Type B pancreatic cell (in vitro differentiated cells): ENCODE measurements around the gene MPI. TPM values are rescaled to one million over a fixed set of nuclear protein-coding genes. Genes with fewer than 3 reads are reported as not detected.
A peak's percentile ranks its signal among the peaks of the same experiment; 100 is the strongest.
"Not testable (repeated sequence)": the region's sequence is repeated elsewhere in the genome, so short reads cannot be mapped to it uniquely, and the experiment has no call there.

Experiments
- DNase-seq: peaks from one replicate; pipeline ENCODE4 v3.0.0; 2021; ENCODE audit warnings: mixed read lengths; ENCODE audit not compliant: unreplicated experiment; ENCODE audit errors: extremely low spot score
- H3K27ac Mint-ChIP-seq: 2 replicates; pipeline ENCODE4 v1.8.0; 2021; ENCODE audit warnings: mild to moderate bottlenecking, mixed read lengths
- H3K27me3 Mint-ChIP-seq: 2 replicates; pipeline ENCODE4 v1.8.0; 2021; ENCODE audit warnings: mixed read lengths
- H3K36me3 Mint-ChIP-seq: 2 replicates; pipeline ENCODE4 v1.8.0; 2021; ENCODE audit warnings: mixed read lengths
- H3K4me1 Mint-ChIP-seq: one replicate; pipeline ENCODE4 v1.8.0; 2021; ENCODE audit warnings: mixed read lengths; ENCODE audit not compliant: unreplicated experiment
- H3K4me3 Mint-ChIP-seq: 2 replicates; pipeline ENCODE4 v1.8.0; 2021; ENCODE audit warnings: mild to moderate bottlenecking, mixed read lengths
- H3K9me3 Mint-ChIP-seq: 2 replicates; pipeline ENCODE4 v1.8.0; 2021; ENCODE audit warnings: mixed read lengths
- CTCF ChIP-seq: fragments of 200-600 bp; sonication (generic); conservative IDR thresholded peaks from 2 replicates; pipeline ENCODE4 v1.5.0; 2021; ENCODE audit warnings: antibody characterized with exemption, mild to moderate bottlenecking
- total RNA-seq: library from RNA; stranded (reverse); gene quantifications from 2 replicates; pipeline ENCODE4 v1.2.1, GENCODE V29; 2021; ENCODE audit warnings: low replicate concordance

MPI gene
- total RNA-seq, 1 donor from 2014 or later, result 50.3 TPM

DNA sequence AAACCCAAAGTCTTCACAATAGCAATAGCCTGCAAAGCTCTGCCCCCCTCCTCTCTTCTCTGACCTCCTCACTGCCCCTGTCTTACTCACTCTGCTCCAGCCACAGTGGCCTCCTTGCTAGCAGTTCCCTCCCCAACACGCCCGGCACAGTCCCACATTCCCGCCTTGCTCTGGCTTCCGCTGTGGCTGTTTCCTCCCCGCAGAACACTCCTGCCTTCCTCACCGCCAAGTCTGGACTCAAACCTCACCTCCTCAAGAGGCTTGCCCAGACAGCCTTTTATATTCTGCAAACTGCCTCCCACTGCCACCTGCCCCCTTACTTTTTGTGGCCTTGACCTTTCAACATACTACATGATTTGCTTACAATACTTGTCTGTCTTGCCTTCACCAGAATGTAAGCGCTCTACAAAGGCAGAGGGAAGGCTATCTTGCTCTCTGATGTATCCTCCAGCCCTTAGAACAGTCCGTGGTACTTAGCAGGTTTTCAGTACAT lies 406 bp upstream of the MPI start:
- H3K4me3 Mint-ChIP-seq, result peak overlapping the region; percentile 90
- peaks cover 5% of the 10 kb centered on the region for H3K36me3 Mint-ChIP-seq
- H3K27me3 Mint-ChIP-seq, result no peaks in the 10 kb centered on the region
- peak overlapping the region; percentile 66 for H3K27ac Mint-ChIP-seq
- no peaks in the 10 kb centered on the region for H3K9me3 Mint-ChIP-seq
- no peak for DNase-seq
- TF ChIP-seq CTCF, result peak; percentile 23
- peaks cover 17% of the 10 kb centered on the region for H3K4me1 Mint-ChIP-seq

DNA sequence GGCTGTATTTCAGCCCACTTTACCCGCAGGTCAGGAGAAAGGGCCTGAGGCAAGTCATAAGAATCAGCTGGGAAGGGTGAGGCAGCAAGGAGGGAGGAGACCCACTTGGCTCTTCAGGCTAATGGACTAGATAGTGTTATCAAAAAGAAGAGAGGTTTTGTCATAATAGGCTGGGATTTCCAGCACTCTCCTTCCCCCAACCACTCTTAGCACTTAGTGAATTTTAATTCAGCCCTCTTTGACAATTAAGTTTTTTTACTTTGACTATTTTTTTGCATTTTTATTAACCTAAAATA lies 771 bp downstream of the MPI start:
- DNase-seq, result no peak
- no peaks in the 10 kb centered on the region for H3K9me3 Mint-ChIP-seq
- TF ChIP-seq CTCF, result no peak
- H3K36me3 Mint-ChIP-seq, result peaks cover 5% of the 10 kb centered on the region
- peak overlapping the region; percentile 51 for H3K27ac Mint-ChIP-seq
- H3K4me3 Mint-ChIP-seq, result peak overlapping the region; percentile 90
- H3K4me1 Mint-ChIP-seq, result peaks cover 17% of the 10 kb centered on the region
- no peaks in the 10 kb centered on the region for H3K27me3 Mint-ChIP-seq

- no peaks in the 10 kb centered on the region for H3K27me3 Mint-ChIP-seq
- peak overlapping the region; percentile 70 for H3K4me3 Mint-ChIP-seq
Observed at GRCh38 chr15:74891469-74891868, 1.6 kb downstream of the MPI start.

GRCh38 chr15:74892313-74892712 lies 2.5 kb downstream of the MPI start:
- Mint-ChIP-seq H3K4me1 (peaks cover 17% of the 10 kb centered on the region), H3K36me3 (peaks cover 5% of the 10 kb centered on the region), H3K27me3 (no peaks in the 10 kb centered on the region), H3K27ac (no peak overlapping the region), H3K9me3 (no peaks in the 10 kb centered on the region), H3K4me3 (peak overlapping the region; percentile 70)
- DNase-seq, result no peak
- no peak for TF ChIP-seq CTCF

More at GRCh38 chr15:74891469-74891868, 1.6 kb downstream of the MPI start:
- DNase-seq, result no peak
- no peak for TF ChIP-seq CTCF
- Mint-ChIP-seq H3K36me3 (peaks cover 5% of the 10 kb centered on the region), H3K4me1 (peaks cover 17% of the 10 kb centered on the region), H3K27ac (no peak overlapping the region), H3K9me3 (no peaks in the 10 kb centered on the region)

DNA sequence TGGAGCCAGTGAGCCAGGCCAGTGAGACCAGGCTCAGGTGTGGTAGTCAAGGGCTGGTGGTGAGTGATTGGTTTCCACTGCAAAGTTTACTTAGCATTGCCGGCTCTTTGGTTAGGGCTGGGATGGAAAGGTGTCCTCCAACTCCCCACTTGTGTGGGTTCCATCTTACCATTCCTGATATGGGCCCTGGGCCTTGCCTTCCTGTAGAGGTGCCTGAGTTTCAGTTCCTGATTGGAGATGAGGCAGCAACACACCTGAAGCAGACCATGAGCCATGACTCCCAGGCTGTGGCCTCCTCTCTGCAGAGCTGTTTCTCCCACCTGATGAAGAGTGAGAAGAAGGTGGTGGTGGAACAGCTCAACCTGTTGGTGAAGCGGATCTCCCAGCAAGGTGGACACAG lies 3.1 kb downstream of the MPI start:
- Mint-ChIP-seq H3K4me3 (no peak overlapping the region), H3K36me3 (peaks cover 5% of the 10 kb centered on the region), H3K27ac (no peak overlapping the region), H3K4me1 (peaks cover 17% of the 10 kb centered on the region), H3K27me3 (no peaks in the 10 kb centered on the region), H3K9me3 (no peaks in the 10 kb centered on the region)
- TF ChIP-seq CTCF, result no peak
- DNase-seq, result no peak

- no peak for DNase-seq
- H3K4me3 Mint-ChIP-seq, result no peak overlapping the region
- no peaks in the 10 kb centered on the region for H3K27me3 Mint-ChIP-seq
- peaks cover 17% of the 10 kb centered on the region for H3K4me1 Mint-ChIP-seq
- no peak for TF ChIP-seq CTCF
- H3K9me3 Mint-ChIP-seq, result no peaks in the 10 kb centered on the region
- no peak overlapping the region for H3K27ac Mint-ChIP-seq
- peaks cover 5% of the 10 kb centered on the region for H3K36me3 Mint-ChIP-seq
Observed at GRCh38 chr15:74893627-74894026, 3.8 kb downstream of the MPI start.

DNA sequence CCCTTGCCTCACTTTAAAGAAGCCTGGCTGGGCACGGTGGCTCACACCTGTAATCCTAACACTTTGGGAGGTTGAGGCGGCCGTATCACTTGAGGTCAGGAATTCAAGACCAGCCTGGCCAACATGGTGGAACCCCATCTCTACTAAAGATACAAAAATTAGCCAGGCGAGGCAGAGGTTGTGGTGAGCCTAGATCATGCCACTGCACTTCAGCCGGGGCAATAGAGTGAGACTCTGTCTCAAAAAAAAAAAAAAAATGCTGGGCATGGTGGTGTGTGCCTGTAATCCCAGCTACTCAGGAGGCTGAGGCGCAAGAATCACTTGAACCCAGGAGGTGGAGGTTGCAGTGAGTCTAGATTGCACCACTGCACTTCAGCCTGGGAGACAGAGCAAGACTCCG lies 4.5 kb downstream of the MPI start:
- H3K9me3 Mint-ChIP-seq, DNase-seq, H3K27me3 Mint-ChIP-seq, H3K36me3 Mint-ChIP-seq, H3K27ac Mint-ChIP-seq, H3K4me3 Mint-ChIP-seq: not testable (repeated sequence)
- peaks cover 12% of the 10 kb centered on the region for H3K4me1 Mint-ChIP-seq
